ENCODE results near the gene KRCC1.
"Not testable (repeated sequence)": the region's sequence is repeated elsewhere in the genome, so short reads cannot be mapped to it uniquely, and the experiment has no call there.

The KRCC1 gene

DNA sequence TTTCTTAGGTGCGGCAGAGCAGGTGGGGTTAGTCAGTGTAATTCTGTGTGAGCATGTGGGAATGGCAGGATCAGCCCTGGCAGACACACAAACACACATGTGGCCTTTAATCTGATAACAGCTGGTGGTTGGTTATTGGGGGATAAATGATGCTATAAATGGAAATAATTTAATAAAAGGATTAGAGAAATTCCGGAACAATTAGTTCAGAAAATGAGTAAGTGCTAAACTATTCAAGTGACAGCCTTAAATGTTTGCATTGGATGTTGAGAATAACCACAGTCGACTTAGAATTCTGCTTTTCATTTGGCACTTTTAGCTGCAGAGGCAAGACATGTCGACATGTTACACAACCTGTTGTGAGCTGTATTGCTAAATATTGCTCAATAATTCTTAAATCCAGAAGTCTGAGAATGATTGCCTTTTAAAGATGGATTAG, 19.3 kb upstream of the KRCC1 start:
- DNase-seq = no peak

GRCh38 chr2:88074150-88074549, 18.6 kb upstream of the KRCC1 start:
- no peak for DNase-seq

DNA sequence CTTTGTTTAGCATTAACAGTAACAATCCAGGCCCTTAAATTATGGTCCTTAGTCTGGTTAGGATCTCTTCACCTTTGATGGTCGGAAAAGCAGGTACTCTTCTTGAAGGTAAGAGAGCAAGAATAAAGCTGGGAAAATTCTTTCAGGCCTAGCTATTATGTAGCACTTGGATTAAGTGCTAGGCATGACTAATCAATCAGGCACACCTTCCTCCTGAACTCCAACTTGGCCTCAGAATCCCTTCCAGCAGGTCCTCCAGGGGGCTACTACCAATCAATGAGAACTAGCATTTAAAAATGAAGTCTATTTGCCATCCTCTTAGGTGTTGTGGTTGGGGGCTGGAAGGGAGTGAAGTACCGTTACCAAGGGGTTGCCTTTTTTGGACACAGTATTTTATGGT, 15.8 kb upstream of the KRCC1 start:
- DNase-seq = no peak

DNA sequence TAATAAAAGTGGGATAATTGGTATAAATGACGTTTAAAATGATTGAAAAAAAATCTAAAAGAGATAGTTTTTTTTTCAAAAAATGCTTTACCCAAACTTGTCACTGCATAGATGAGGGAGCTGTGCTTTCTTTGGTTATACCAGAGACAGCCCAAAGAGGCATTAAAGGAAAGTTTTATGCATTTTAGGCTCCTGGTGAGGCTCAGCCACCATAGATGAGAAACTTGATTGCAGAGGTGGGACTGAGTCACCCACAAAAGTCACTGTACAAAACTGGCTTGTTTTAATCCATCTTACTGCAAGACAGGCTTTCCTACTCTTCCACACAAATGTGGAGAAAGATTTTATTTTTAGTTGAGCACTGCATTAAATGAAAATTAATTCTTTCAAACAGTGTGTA, 14.5 kb upstream of the KRCC1 start:
- DNase-seq = no peak

- no peak for DNase-seq
Observed at GRCh38 chr2:88069117-88069516, 13.5 kb upstream of the KRCC1 start.

DNA sequence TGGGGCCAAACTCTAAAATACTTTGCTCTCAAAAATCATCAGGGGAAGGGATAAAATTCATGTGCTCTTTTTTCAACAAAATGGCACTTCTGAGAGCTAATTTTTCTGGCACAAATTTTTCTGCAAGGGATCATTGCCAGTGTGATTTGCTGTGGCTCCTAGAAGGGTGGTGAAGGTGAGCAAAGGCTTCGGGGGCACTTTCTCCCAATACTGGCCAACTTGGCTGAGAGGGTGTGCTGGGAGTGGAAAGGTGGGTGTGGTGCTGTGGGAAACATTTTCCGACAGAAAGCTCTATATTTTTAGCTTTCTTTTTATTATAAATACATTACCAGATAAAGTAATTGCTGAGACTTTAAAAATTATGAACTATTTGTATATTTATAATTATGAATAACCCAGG, 12.5 kb upstream of the KRCC1 start:
- DNase-seq = no peak

DNA sequence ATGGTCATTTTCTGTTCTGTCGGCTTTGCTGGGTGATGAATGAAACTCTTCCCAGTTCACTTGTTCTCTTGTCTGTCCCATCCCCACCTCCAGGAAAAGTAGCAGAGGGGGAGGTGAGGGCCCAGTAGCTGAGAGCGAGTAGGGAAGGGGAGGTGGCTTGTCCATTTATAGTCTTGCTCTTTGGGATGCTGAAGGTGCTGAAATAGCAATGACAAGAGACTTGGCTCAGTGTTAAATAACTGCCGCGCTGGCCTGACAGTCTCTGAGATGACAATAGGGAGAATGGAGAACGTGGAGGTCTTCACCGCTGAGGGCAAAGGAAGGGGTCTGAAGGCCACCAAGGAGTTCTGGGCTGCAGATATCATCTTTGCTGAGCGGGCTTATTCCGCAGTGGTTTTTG, 12.0 kb upstream of the KRCC1 start, which contains the start of gene SMYD1:
TSS of gene SMYD1 (plus strand) at position 228 of the 400 bp plus-strand sequence. CDS start at position 268, 40 bp downstream.
- no peak for DNase-seq

DNA sequence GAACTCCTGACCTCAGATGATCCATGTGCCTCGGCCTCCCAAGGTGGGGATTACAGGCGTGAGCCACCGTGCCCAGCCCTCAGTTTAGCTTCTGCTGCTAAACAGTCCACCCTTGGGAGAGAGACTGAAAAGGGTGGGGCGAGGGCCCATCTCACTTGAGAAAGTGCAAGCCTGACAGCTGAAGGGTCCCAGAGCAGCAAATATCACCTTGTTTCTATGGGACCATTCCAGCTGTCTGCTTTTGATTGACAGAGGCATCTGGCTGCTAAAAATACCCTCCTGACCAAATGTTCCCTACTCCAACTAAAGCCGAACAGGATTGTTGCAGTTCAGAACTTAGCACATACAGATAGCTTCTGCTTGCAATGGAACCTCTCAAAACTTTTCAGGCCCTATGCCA, 11.6 kb upstream of the KRCC1 start:
- no peak for DNase-seq

- DNase-seq = no peak
Observed at GRCh38 chr2:88066543-88066942, 11.0 kb upstream of the KRCC1 start.

DNA sequence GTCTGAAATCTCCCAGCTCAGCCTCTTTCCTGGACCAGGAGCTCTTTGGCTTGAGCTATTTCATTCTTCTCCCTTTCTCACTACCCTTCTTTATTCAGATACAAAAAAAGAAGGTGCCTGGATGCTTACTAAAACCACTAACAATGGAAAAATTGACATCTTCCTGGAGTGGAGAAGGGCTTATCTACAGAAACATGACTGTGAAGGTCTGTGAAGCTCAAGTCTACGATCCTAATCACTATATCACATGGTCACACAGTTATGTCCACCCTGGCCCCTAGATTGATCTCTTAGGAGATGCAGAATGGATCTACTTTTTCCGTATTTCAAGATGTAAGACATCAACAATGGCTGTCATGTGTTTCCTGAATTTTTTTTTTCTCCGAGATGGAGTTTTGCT, 5.7 kb upstream of the KRCC1 start:
- no peak for DNase-seq

DNA sequence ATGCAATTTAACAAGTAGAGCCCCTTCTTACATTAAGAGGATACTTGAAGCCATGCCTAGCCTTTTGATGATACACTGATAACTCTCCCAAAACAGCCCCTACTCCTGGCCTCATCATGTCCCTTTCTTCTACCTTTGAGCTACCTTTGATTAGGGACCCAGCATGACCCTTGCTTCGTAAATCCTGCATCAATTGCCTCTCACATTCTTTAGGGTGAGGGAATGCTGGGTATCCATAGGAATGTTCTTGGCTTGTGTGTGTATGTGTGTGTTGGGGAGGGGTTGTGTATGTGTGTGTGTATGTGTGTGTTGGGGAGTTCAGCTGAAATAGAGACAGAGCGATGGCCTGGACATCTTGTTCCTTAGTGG, 5.3 kb upstream of the KRCC1 start:
- no peak for DNase-seq

- DNase-seq = no peak
Observed at GRCh38 chr2:88059979-88060906, 4.7 kb upstream of the KRCC1 start.

GRCh38 chr2:88058191-88058590, 2.6 kb upstream of the KRCC1 start:
- no peak for DNase-seq

- no peak for DNase-seq
Observed at GRCh38 chr2:88057437-88057844, 1.9 kb upstream of the KRCC1 start.

GRCh38 chr2:88054782-88055370, 707 bp downstream of the KRCC1 start:
- no peak for DNase-seq

DNA sequence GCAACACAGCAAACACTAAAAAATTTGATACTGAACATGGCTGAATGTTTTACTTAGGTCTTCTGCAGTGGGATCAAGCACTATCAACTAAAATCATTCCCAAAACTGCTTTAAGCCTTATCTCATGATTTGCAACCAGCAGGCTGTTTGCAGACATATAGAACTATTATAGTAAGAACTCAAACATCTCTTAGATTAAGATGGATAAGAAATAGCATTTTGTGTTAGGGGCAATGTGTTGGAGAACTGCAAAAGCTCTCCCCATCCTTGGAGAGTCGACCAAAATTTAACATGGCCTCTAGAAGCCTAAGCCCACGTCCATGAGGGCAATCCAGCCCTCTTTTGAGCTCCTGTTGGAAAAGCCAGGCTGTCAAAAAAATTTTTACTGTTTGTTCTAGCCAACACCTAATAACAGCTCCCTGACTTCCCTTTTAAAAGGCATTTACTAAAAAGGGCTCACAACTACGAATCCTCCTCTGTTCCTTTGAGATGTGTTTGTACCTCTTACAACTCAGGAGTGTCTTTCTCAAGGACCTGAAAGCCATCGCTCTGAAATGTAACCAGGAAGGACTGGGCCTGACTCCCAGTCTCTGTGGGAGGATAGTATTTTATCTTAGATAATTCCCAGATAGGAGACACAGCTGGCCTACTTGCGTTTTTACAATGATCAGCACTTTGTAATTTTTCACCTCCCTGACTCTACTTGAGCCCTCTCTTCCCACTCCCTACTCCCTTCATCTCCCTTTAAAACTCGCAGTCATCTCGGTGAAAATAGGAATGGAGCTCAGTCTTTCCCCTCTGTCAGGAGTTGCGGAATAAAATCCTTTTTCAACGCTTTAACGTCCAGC, 1.4 kb downstream of the KRCC1 start:
- DNase-seq = no peak

DNA sequence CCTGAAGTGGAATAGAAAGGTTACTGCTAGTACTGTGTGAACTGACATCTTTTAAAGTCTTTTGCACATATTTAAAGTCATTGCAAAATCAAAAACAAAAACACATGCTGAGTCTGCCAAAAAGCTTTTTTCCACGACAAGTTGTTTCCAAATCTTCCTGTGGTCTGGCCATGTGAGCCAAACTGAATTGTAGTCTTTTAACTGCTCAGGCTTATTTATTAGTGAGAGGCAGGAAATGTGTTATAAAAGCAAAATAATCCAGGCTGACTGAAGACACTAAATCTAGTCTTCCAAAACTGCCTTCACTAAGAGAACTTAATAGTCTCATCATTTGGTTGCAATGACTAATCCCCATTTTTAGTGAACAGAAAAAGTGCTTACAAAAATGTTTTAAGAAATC, 2.3 kb downstream of the KRCC1 start:
- no peak for DNase-seq

DNA sequence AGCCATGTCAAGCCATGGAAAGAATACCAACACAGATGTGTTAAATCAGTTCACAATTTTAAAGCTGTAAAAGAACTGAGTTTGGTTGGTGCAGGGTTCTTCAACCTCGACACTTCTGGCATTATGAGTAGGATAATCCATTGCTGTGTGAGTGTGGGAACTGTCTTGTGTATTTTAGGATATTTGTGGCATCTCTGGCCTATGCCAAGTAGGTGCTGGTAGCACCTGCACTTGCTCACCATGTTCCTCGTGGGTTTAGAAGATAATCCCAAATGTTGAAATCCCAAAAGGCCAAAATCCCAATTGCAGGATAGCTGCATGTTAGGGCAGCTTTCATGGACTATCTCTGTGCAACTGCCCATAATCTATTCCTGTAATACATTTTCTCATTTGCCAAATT, 3.8 kb downstream of the KRCC1 start:
- no peak for DNase-seq

DNA sequence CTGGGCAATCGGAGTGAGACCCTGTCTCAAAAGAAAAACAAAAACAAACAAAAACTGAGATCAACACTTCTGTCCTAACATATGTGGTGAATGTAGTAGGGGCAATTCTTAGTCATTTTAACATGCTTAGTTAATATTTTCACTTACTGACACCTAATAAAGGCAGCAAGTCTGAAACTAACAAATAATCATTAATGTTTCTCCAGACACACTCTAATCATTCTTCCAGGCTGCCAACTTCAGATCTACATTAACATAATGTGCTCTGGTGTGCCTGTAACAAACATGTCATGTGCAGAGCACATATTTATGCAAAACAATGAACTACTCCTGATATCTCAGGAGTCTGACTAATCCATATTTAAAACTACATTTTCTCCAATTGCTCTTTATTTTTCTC, 6.0 kb downstream of the KRCC1 start:
- DNase-seq = no peak

DNA sequence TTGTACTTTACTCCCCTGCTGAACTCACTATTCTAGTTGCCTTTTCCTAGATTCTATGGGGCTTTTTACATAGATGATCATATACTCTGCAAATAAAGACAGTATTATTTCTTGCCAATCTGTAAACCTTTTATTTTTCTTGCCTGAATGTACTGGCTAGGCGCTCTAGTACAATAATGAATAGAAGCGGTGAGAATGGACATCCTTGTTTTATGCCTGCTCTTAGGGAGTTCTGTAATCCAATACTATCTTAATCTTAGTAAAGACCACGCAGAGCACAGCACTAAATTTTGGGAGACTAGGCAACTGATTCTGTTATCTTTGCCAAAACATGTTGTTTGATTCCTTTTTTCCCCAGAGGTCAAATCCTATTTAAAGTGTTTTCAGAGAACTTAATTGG, 7.0 kb downstream of the KRCC1 start:
- DNase-seq = no peak

GRCh38 chr2:88045561-88045960, 10.0 kb downstream of the KRCC1 start:
- not testable (repeated sequence) for DNase-seq

DNA sequence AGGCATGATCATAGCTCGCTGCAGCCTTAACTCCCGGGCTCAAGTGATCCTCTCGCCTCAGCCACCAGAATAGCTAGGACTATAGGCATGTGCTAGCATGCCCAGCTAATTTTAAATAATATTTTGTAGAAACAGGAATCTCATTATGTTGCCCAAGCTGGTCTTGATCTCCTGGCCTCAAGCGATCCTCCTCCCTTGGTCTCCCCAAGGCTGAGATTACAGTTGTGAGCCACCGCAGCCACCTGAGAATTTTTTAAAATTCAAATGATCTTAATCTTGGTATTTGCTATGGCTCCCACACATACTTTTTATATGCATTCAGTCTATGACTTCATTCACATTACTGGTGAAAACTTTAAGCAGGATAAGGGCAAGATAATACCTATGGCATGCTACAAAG, 13.1 kb downstream of the KRCC1 start:
- no peak for DNase-seq

DNA sequence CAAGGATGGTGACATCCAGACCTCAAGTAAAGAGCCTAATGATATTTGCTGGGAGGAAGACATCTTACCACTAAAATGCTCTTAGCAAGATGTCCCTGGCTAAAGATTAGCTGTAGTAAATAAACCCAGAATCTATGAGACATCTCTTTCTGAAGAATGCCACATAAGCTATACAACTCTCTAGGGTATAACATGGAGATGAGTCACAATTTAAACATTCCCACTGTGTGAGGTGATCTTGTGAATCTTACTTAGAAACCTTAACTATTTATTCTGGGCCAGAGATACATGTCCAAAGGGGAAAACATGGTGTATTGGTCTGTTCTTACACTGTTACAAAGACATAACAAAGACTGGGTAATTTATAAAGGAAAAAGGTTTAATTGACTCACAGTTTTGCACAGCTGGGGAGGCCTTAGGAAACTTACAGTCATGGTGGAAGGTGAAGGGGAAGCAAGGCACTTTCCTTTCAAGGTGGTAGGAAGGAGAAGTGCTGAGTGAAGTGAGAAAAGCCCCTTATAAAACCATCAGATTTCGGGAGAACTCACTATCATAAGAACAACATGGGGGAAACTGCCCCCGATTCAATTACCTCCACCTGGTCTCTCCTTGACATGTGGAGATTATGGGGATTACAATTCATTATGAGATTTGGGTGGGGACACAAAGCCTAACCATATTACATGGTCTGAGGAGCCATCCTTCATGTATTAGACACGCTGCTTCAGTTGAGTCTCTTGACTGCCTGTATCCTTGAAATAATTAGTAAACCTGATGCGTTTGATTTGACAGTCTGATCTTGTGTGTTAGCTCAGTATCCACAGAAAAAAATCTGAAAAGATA, 17.1 kb downstream of the KRCC1 start:
- no peak for DNase-seq
